Kidney epithelial cell (primary cell): Measurements from ENCODE around the gene FCRL4. TPM values are rescaled to one million over a fixed set of nuclear protein-coding genes. Genes with fewer than 3 reads are reported as not detected.

ENCODE experiments used
- DNase-seq: peaks from one replicate; pipeline ENCODE4 v3.0.0-alpha.2; 2010; ENCODE audit warnings: low read depth
- H3K27me3 ChIP-seq: 2 replicates; pipeline ENCODE4 v1.6.0; 2011; ENCODE audit warnings: low read length; ENCODE audit not compliant: control insufficient read depth, insufficient read depth
- H3K36me3 ChIP-seq: 2 replicates; pipeline ENCODE4 v1.5.1; 2011; ENCODE audit warnings: low read length; ENCODE audit not compliant: control insufficient read depth, insufficient read depth
- H3K4me3 ChIP-seq: 2 replicates; pipeline ENCODE4 v1.5.1; 2011; ENCODE audit warnings: low read depth, mild to moderate bottlenecking, control low read depth, low read length
- total RNA-seq: library from RNA; depleted of rRNA; stranded (reverse); fragments of >200 nt; gene quantifications from 2 replicates; pipeline ENCODE4 v1.2.3, GENCODE V29; 2015
- TF ChIP-seq, protein P1 (sequence below): IDR thresholded peaks from 2 replicates; pipeline ENCODE4 v1.5.1; 2011; ENCODE audit warnings: mild to moderate bottlenecking, moderate library complexity, low read length, control low read depth, inconsistent platforms; ENCODE audit not compliant: insufficient read depth, poor library complexity, severe bottlenecking

Gene FCRL4
- not detected in 2 replicates for total RNA-seq

DNA sequence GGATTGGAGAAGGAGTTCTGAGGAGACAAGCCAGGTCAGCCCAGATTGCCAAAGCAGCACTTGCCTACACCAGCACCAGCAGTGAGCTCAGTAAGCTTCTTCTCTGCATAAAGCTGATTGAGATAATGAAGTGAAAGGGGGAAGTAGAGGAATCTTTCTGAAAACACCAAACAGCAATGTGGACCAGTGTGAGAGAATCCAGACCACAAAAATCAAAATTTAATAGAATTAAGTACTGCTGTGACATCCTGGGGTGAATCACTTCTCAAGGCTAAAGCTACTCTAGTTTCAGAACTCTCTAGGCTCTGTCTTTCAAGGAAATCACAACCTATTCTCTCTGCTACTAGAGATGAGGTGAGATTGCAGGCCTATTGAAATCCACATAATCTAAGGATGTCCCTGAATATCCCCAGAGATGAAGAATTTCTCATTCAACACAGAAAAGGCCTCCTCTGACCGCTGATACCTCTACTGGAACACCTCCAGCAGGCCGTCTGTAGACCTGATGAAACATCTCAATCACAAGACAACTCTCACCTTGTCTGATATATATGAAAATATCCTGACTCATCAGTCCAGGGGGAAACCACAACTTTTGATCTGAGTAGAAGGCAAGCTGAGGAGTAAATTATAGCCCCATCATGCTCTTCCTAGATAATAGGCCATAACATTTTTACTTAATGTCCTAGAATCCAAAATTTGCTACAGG is at the start of gene FCRL4:
Gene FCRL4 (minus strand): TSS at position 127 of the 709 bp plus-strand sequence. CDS start 141 bp downstream, outside the sequence.
- no peaks in the 10 kb centered on the region for H3K27me3 ChIP-seq

DNA sequence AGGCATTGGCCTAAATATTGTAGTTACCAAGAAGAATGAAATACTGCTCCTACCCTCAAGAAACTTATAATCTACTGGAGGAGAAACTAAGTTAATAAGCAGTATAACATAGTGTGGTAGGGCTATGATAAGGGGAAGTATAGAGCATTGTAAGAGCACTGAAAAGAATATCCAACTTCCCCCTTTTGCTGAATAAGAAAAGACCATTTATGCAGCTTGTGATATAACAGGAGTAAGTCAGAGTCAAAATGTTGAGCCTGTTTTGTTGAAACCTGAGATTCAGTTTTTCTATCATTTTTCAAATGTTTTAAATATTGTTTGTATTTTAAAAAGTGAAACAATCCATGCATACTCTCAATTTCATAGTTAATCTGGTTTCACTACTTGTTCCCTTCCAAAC is 48.3 kb upstream of the FCRL4 start:
- H3K4me3 ChIP-seq: no peak overlapping the region
- DNase-seq: no peak
- TF ChIP-seq, protein P1, sequence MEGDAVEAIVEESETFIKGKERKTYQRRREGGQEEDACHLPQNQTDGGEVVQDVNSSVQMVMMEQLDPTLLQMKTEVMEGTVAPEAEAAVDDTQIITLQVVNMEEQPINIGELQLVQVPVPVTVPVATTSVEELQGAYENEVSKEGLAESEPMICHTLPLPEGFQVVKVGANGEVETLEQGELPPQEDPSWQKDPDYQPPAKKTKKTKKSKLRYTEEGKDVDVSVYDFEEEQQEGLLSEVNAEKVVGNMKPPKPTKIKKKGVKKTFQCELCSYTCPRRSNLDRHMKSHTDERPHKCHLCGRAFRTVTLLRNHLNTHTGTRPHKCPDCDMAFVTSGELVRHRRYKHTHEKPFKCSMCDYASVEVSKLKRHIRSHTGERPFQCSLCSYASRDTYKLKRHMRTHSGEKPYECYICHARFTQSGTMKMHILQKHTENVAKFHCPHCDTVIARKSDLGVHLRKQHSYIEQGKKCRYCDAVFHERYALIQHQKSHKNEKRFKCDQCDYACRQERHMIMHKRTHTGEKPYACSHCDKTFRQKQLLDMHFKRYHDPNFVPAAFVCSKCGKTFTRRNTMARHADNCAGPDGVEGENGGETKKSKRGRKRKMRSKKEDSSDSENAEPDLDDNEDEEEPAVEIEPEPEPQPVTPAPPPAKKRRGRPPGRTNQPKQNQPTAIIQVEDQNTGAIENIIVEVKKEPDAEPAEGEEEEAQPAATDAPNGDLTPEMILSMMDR: no peak
- H3K36me3 ChIP-seq: no peaks in the 10 kb centered on the region
- peaks cover 2% of the 10 kb centered on the region for H3K27me3 ChIP-seq

More for the DNA sequence above, at the start of gene FCRL4:
- no peak for DNase-seq
- TF ChIP-seq, protein P1: no peak
- Histone ChIP-seq H3K36me3 (no peaks in the 10 kb centered on the region), H3K4me3 (no peak within 1 kb of the TSS)

DNA sequence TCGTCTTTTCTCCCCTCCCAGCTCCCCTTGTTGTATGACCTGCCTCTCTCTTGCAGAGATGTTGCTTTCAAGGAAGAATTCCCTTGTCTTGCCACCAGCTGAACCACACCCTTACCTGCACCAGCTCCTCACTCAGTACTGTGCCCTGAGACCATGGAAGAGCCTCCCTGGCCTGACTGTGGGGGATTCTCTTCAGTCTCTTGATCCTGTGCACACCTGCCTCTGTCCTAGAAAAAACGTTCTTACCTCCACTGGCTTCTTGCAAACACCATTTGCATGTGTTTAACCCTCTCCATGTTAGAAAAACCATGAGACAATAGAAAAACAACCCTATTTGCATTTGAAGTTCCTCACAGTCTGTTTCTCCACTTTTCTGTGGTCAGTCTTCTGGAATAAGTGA is 43.3 kb upstream of the FCRL4 start:
- H3K27me3 ChIP-seq: peaks cover 2% of the 10 kb centered on the region
- TF ChIP-seq, protein P1: no peak
- H3K36me3 ChIP-seq: no peaks in the 10 kb centered on the region
- no peak overlapping the region for H3K4me3 ChIP-seq
- no peak for DNase-seq

DNA sequence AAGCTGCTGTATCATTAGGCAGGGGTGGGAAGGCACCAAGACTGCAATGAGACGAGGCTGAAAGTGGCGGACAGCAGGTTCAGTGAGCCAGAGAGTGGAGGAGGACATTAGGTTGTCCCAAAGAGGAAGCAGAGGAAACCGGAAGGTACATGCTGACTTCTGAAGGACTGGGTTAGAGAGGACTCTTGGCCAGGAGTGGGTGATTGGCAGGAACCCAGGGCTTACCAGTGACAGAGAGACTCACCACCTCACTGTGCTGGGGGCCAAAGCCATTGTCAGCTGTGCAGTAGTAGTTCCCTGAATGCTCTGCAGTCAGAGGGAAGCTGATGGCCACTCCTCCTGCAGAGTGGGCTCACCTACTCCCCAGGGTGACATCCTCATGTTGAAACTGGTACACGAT is 41.9 kb upstream of the FCRL4 start:
- Histone ChIP-seq H3K4me3 (no peak overlapping the region), H3K27me3 (no peaks in the 10 kb centered on the region), H3K36me3 (no peaks in the 10 kb centered on the region)
- TF ChIP-seq, protein P1: no peak
- no peak for DNase-seq

DNA sequence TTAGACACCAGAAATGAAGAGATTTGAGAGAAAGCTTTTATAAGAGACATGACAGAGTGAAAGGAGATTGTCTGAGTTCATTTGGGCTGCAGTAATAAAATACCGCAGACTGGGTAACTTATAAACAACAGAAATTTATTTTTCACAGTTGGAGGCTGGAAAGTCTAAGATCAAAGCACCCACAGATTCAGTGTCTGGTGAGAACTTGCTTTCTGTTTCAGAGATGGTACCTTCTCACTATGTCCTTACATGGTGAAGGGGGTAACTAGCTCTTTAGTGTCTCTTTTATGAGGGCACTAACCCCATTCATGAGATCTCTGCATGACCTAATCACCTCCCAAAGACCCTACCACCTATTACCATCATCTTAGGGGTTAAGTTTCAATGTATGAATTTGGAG is 30.9 kb upstream of the FCRL4 start:
- no peak overlapping the region for H3K4me3 ChIP-seq
- H3K36me3 ChIP-seq: no peaks in the 10 kb centered on the region
- no peak for DNase-seq
- TF ChIP-seq, protein P1: no peak
- H3K27me3 ChIP-seq: no peaks in the 10 kb centered on the region

DNA sequence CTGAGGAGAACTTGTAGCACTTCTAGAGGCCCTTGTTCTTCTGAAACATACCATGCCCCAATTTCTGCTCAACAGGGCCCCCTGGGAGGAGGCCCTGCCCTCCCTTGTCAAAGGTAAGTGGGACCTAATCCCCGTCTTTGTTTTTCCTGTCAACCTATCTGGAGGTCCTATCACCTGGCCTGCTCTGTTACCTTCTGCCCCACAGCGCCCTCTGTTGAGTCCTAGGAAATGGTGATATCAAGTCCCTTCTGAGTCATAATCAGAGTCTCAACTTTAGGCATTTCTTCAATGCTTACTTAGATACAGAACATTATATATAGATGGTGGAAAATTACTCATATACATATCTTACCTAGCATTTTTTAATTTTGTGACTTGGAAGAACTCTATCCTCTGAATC is 28.2 kb upstream of the FCRL4 start:
- DNase-seq: no peak

More for the DNA sequence above, 28.2 kb upstream of the FCRL4 start:
- Histone ChIP-seq H3K27me3 (no peaks in the 10 kb centered on the region), H3K36me3 (no peaks in the 10 kb centered on the region), H3K4me3 (no peak overlapping the region)
- TF ChIP-seq, protein P1: peak; percentile 13
